CD4-positive, alpha-beta T cell treated with Interleukin-17A for 1 hour (primary cell): ENCODE data around the gene VPS8.

ENCODE experiments used
- DNase-seq: peaks from one replicate; pipeline ENCODE4 v3.0.0-alpha.2; 2020

VPS8 gene

GRCh38 chr3:184783319-184783718 is 28.6 kb upstream of the VPS8 start:
- DNase-seq, result no peak

GRCh38 chr3:184784731-184785500 is 27.1 kb upstream of the VPS8 start:
- DNase-seq, result no peak

- DNase-seq, result no peak
Observed at GRCh38 chr3:184785890-184786279, 26.1 kb upstream of the VPS8 start.

GRCh38 chr3:184786280-184786941 is 25.6 kb upstream of the VPS8 start:
- no peak for DNase-seq

GRCh38 chr3:184788751-184789150 is 23.2 kb upstream of the VPS8 start:
- DNase-seq, result no peak

GRCh38 chr3:184789314-184789998 is 22.5 kb upstream of the VPS8 start:
- DNase-seq, result no peak

- DNase-seq, result no peak
Observed at GRCh38 chr3:184791171-184791570, 20.8 kb upstream of the VPS8 start.

GRCh38 chr3:184795522-184796190 is 16.3 kb upstream of the VPS8 start:
- DNase-seq, result no peak

GRCh38 chr3:184796551-184796950 is 15.4 kb upstream of the VPS8 start:
- DNase-seq, result no peak

- no peak for DNase-seq
Observed at GRCh38 chr3:184796954-184797353, 15.0 kb upstream of the VPS8 start.

GRCh38 chr3:184798120-184798519 is 13.8 kb upstream of the VPS8 start:
- no peak for DNase-seq

GRCh38 chr3:184800349-184800930 is 11.5 kb upstream of the VPS8 start:
- no peak for DNase-seq

- no peak for DNase-seq
Observed at GRCh38 chr3:184801241-184801785, 10.7 kb upstream of the VPS8 start.

GRCh38 chr3:184802150-184802549 is 9.8 kb upstream of the VPS8 start:
- DNase-seq, result no peak

GRCh38 chr3:184804801-184805200 is 7.2 kb upstream of the VPS8 start:
- no peak for DNase-seq

GRCh38 chr3:184805351-184806038 is 6.5 kb upstream of the VPS8 start:
- no peak for DNase-seq

GRCh38 chr3:184806567-184807271 is 5.2 kb upstream of the VPS8 start:
- no peak for DNase-seq

GRCh38 chr3:184807549-184807948 is 4.4 kb upstream of the VPS8 start:
- no peak for DNase-seq

GRCh38 chr3:184808021-184808420 is 3.9 kb upstream of the VPS8 start:
- DNase-seq, result no peak

GRCh38 chr3:184810146-184810545 is 1.8 kb upstream of the VPS8 start:
- DNase-seq, result no peak

- DNase-seq, result no peak
Observed at GRCh38 chr3:184811034-184811433, 932 bp upstream of the VPS8 start.

- DNase-seq, result no peak
Observed at GRCh38 chr3:184811663-184811998, 335 bp upstream of the VPS8 start.
